HepG2 (cell line): ENCODE results near the gene ZNF217. TPM values are rescaled to one million over a fixed set of nuclear protein-coding genes. Genes with fewer than 3 reads are reported as not detected.

Experiments
- AKAP8 ChIP-seq: sonication (generic); formaldehyde crosslinking; IDR thresholded peaks from 2 replicates; pipeline ENCODE4 v1.5.1; 2020; ENCODE audit warnings: mild to moderate bottlenecking, missing genetic modification reagents
- GFI1 ChIP-seq: sonication (generic); formaldehyde crosslinking; IDR thresholded peaks from 2 replicates; pipeline ENCODE4 v1.5.0; 2020; ENCODE audit warnings: missing genetic modification reagents, mild to moderate bottlenecking, borderline replicate concordance
- GTF2F1 ChIP-seq: fragments of 150-350 bp; IDR thresholded peaks from 2 replicates; pipeline ENCODE4 v1.6.1; 2014; ENCODE audit warnings: low read length
- SIN3A ChIP-seq: IDR thresholded peaks from 2 replicates; pipeline ENCODE4 v1.6.1; 2011; ENCODE audit warnings: low read depth, mild to moderate bottlenecking, control low read depth, low read length, borderline replicate concordance
- SSRP1 ChIP-seq: IDR thresholded peaks from 2 replicates; pipeline ENCODE4 v1.6.1; 2016; ENCODE audit warnings: control low read depth
- TBX2 ChIP-seq: sonication (generic); formaldehyde crosslinking; IDR thresholded peaks from 2 replicates; pipeline ENCODE4 v1.5.0; 2020; ENCODE audit warnings: missing genetic modification reagents, mild to moderate bottlenecking, borderline replicate concordance
- TP53 ChIP-seq: sonication (generic); formaldehyde crosslinking; conservative IDR thresholded peaks from 2 replicates; pipeline ENCODE4 v1.4.0; 2020; ENCODE audit warnings: missing genetic modification reagents
- ZBTB38 ChIP-seq: sonication (generic); formaldehyde crosslinking; IDR thresholded peaks from 2 replicates; pipeline ENCODE4 v1.5.1; 2020; ENCODE audit warnings: mild to moderate bottlenecking, missing genetic modification reagents
- ZBTB7A ChIP-seq: sonication (generic); formaldehyde crosslinking; IDR thresholded peaks from 2 replicates; pipeline ENCODE4 v1.8.0; 2022; ENCODE audit warnings: mild to moderate bottlenecking, missing genetic modification reagents
- ZFP90 ChIP-seq: sonication (generic); formaldehyde crosslinking; IDR thresholded peaks from 2 replicates; pipeline ENCODE4 v1.8.0; 2022; ENCODE audit warnings: missing genetic modification reagents, mild to moderate bottlenecking, inconsistent platforms, borderline replicate concordance
- ZNF230 ChIP-seq: sonication (generic); formaldehyde crosslinking; IDR thresholded peaks from 2 replicates; pipeline ENCODE4 v1.4.0; 2020; ENCODE audit warnings: mild to moderate bottlenecking, missing genetic modification reagents
- ZNF605 ChIP-seq: sonication (generic); formaldehyde crosslinking; IDR thresholded peaks from 2 replicates; pipeline ENCODE4 v1.8.0; 2022; ENCODE audit warnings: mild to moderate bottlenecking, missing genetic modification reagents
- ZNF773 ChIP-seq: sonication (generic); formaldehyde crosslinking; IDR thresholded peaks from 2 replicates; pipeline ENCODE4 v1.4.0; 2020; ENCODE audit warnings: missing genetic modification reagents, borderline replicate concordance
- polyA plus RNA-seq, 8 experiments: library from polyadenylated mRNA; depleted of rRNA in 3 of 8; stranded (reverse) in 7 of 8; unstranded in 1 of 8; fragments of >200 nt; fragmentation: Illumina TruSeq in 4 of 8; extraction: Trizol in 4 of 8; gene quantifications; 2 replicates each; pipeline versions ENCODE4 v1.2.1 to v1.2.3, GENCODE V29; 2011 to 2016; ENCODE audit warnings: low read depth in 4 of 8, missing spikeins in 1 of 8, mixed read lengths in 1 of 8; ENCODE audit not compliant: insufficient read depth in 1 of 8
- total RNA-seq, 5 experiments: library from RNA; depleted of rRNA; stranded (reverse); fragments of >200 nt; fragmentation: Illumina TruSeq; extraction: Trizol; gene quantifications; 2 replicates each; pipeline ENCODE4 v1.2.3, GENCODE V29; 2016; ENCODE audit warnings: low read depth in 1 of 5
- TF ChIP-seq, protein P1 (sequence below): IDR thresholded peaks from 2 replicates; pipeline ENCODE4 v1.6.1; 2018; ENCODE audit warnings: missing genetic modification reagents, mild to moderate bottlenecking, missing compliant biosample characterization
- TF ChIP-seq, protein P2 (sequence below): sonication (generic); formaldehyde crosslinking; IDR thresholded peaks from 2 replicates; pipeline ENCODE4 v1.4.0; 2020; ENCODE audit warnings: mild to moderate bottlenecking, missing genetic modification reagents
- TF ChIP-seq, protein P3 (sequence below): sonication (generic); formaldehyde crosslinking; IDR thresholded peaks from 2 replicates; pipeline ENCODE4 v1.8.1; 2023; ENCODE audit warnings: mild to moderate bottlenecking, missing genetic modification reagents
- TF ChIP-seq, protein P4 (sequence below): sonication (generic); formaldehyde crosslinking; IDR thresholded peaks from 2 replicates; pipeline ENCODE4 v1.5.0; 2020; ENCODE audit warnings: mild to moderate bottlenecking, missing genetic modification reagents, borderline replicate concordance
- TF ChIP-seq, protein P5 (sequence below): sonication (generic); formaldehyde crosslinking; IDR thresholded peaks from 2 replicates; pipeline ENCODE4 v1.5.1; 2020; ENCODE audit warnings: mild to moderate bottlenecking, missing genetic modification reagents, moderate library complexity

ZNF217 gene
- total and polyA plus RNA-seq, 2 of the 13 experiments (the other 11 are each of a cell fraction or from before 2014, with no cell fraction given): 22.3 to 29.8 TPM

DNA sequence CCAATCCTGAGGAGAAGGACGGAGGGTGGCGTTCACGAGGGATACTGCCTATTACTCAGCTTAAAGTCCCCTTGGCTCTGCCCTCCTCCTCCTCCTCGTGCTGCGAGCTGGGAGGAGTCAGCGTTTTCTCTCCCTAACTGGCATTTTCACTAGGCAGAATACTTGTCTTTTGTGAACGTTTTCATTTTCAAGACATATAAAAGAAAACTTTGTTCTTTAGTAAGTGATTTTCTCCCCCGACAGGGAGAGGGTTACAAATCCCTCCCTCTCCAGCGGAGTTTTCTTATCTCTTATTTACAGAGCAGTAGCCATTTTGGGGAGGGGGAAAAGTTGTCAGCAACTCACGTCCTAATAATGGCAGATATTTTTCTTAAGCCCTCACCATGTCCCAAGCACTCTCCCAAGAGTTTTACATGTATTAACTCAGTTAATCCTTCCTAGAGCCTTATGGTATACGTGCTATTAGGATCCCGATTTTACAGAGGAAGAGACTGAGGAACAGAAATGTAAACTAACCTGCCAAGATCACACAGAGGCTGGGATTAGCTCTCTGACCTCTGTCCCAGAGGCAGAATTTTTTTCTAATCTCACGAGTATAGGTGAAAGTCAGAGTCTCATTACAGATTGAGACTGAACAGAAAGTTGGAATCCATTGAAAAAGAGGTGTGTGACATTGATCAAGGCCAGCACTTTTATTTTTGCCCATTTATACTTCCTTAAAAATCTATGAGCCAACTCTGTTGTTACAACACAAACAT is 30.0 kb upstream of the ZNF217 start (continued):
- TF ChIP-seq, protein P1, sequence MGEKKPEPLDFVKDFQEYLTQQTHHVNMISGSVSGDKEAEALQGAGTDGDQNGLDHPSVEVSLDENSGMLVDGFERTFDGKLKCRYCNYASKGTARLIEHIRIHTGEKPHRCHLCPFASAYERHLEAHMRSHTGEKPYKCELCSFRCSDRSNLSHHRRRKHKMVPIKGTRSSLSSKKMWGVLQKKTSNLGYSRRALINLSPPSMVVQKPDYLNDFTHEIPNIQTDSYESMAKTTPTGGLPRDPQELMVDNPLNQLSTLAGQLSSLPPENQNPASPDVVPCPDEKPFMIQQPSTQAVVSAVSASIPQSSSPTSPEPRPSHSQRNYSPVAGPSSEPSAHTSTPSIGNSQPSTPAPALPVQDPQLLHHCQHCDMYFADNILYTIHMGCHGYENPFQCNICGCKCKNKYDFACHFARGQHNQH: peak; percentile 73
- no peak for TF ChIP-seq ZNF773
- TF ChIP-seq SIN3A: no peak
- TF ChIP-seq, protein P2, sequence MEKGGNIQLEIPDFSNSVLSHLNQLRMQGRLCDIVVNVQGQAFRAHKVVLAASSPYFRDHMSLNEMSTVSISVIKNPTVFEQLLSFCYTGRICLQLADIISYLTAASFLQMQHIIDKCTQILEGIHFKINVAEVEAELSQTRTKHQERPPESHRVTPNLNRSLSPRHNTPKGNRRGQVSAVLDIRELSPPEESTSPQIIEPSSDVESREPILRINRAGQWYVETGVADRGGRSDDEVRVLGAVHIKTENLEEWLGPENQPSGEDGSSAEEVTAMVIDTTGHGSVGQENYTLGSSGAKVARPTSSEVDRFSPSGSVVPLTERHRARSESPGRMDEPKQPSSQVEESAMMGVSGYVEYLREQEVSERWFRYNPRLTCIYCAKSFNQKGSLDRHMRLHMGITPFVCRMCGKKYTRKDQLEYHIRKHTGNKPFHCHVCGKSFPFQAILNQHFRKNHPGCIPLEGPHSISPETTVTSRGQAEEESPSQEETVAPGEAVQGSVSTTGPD (CRISPR knock-in tag): peak; percentile 89
- peak; percentile 74 for TF ChIP-seq ZNF605 (CRISPR knock-in tag)
- TF ChIP-seq SSRP1 (CRISPR knock-in tag): peak; percentile 83; the same call in 1 of the 2 replicates
- TF ChIP-seq GFI1 (CRISPR knock-in tag): peak; percentile 72; the same call in 1 of the 2 replicates
- TF ChIP-seq, protein P3, sequence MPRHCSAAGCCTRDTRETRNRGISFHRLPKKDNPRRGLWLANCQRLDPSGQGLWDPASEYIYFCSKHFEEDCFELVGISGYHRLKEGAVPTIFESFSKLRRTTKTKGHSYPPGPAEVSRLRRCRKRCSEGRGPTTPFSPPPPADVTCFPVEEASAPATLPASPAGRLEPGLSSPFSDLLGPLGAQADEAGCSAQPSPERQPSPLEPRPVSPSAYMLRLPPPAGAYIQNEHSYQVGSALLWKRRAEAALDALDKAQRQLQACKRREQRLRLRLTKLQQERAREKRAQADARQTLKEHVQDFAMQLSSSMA (CRISPR knock-in tag): no peak
- TF ChIP-seq ZBTB38 (CRISPR knock-in tag): peak; percentile 53; the same call in 1 of the 2 replicates
- no peak for TF ChIP-seq TP53 (CRISPR knock-in tag)
- TF ChIP-seq, protein P4, sequence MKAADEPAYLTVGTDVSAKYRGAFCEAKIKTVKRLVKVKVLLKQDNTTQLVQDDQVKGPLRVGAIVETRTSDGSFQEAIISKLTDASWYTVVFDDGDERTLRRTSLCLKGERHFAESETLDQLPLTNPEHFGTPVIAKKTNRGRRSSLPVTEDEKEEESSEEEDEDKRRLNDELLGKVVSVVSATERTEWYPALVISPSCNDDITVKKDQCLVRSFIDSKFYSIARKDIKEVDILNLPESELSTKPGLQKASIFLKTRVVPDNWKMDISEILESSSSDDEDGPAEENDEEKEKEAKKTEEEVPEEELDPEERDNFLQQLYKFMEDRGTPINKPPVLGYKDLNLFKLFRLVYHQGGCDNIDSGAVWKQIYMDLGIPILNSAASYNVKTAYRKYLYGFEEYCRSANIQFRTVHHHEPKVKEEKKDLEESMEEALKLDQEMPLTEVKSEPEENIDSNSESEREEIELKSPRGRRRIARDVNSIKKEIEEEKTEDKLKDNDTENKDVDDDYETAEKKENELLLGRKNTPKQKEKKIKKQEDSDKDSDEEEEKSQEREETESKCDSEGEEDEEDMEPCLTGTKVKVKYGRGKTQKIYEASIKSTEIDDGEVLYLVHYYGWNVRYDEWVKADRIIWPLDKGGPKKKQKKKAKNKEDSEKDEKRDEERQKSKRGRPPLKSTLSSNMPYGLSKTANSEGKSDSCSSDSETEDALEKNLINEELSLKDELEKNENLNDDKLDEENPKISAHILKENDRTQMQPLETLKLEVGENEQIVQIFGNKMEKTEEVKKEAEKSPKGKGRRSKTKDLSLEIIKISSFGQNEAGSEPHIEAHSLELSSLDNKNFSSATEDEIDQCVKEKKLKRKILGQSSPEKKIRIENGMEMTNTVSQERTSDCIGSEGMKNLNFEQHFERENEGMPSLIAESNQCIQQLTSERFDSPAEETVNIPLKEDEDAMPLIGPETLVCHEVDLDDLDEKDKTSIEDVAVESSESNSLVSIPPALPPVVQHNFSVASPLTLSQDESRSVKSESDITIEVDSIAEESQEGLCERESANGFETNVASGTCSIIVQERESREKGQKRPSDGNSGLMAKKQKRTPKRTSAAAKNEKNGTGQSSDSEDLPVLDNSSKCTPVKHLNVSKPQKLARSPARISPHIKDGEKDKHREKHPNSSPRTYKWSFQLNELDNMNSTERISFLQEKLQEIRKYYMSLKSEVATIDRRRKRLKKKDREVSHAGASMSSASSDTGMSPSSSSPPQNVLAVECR (CRISPR knock-in tag): peak; percentile 49; the same call in 1 of the 2 replicates
- TF ChIP-seq, protein P5, sequence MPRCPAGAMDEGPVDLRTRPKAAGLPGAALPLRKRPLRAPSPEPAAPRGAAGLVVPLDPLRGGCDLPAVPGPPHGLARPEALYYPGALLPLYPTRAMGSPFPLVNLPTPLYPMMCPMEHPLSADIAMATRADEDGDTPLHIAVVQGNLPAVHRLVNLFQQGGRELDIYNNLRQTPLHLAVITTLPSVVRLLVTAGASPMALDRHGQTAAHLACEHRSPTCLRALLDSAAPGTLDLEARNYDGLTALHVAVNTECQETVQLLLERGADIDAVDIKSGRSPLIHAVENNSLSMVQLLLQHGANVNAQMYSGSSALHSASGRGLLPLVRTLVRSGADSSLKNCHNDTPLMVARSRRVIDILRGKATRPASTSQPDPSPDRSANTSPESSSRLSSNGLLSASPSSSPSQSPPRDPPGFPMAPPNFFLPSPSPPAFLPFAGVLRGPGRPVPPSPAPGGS (CRISPR knock-in tag): no peak
- peak; percentile 42; the same call in 1 of the 2 replicates for TF ChIP-seq ZFP90
- no peak for TF ChIP-seq ZBTB7A (CRISPR knock-in tag)
- peak; percentile 38; the same call in 1 of the 2 replicates for TF ChIP-seq GTF2F1
- TF ChIP-seq ZNF230 (CRISPR knock-in tag): no peak
- peak; percentile 57; the same call in 1 of the 2 replicates for TF ChIP-seq AKAP8
- peak; percentile 82 for TF ChIP-seq TBX2 (CRISPR knock-in tag)
